ENCODE results near the gene VTI1B. TPM values are rescaled to one million over a fixed set of nuclear protein-coding genes. Genes with fewer than 3 reads are reported as not detected.
A peak's percentile ranks its signal among the peaks of the same experiment; 100 is the strongest.

VTI1B gene
- total RNA-seq, 4 donors from 2014 or later: 48.4 to 61.1 (median 56.2) TPM

GRCh38 chr14:67695394-67695949 is 21.0 kb upstream of the VTI1B start, which contains the start of gene RDH11:
Gene RDH11 (minus strand): TSS chr14:67695764. CDS start chr14:67695703, 61 bp downstream.
- H3K27me3 ChIP-seq: no peaks in the 10 kb centered on the region
- WGBS: 0% methylated on average over 22 of the region's 25 CpGs
- peak within 1 kb of the TSS; percentile 80 for H3K4me3 ChIP-seq
- peak; percentile 93 to 94 for DNase-seq (ENCODE audit: low spot score in 2 of 2)
- TF ChIP-seq CTCF (IDR thresholded peaks at IDR 0.05) (no peak), POLR2AphosphoS5 (IDR thresholded peaks at IDR 0.05) (peak in 2 of 3 donors; percentile 41 to 71), POLR2A (IDR thresholded peaks at IDR 0.05) (peak in 1 of 2 donors; percentile 16)
- no peaks in the 10 kb centered on the region for H3K9me3 ChIP-seq
- H3K27ac ChIP-seq: peak within 1 kb of the TSS; percentile 81
- peaks cover 11% of the 10 kb centered on the region for H3K36me3 ChIP-seq
- H3K4me1 ChIP-seq: peaks cover 9% of the 10 kb centered on the region

- Histone ChIP-seq H3K27ac (peak overlapping the region; percentile 81), H3K36me3 (peaks cover 17% of the 10 kb centered on the region), H3K27me3 (no peaks in the 10 kb centered on the region), H3K4me1 (peaks cover 9% of the 10 kb centered on the region), H3K9me3 (no peaks in the 10 kb centered on the region), H3K4me3 (peak overlapping the region; percentile 80)
- 1% methylated on average over 21 of the region's 21 CpGs for WGBS
- TF ChIP-seq POLR2A (IDR thresholded peaks at IDR 0.05) (no peak), CTCF (IDR thresholded peaks at IDR 0.05) (no peak)
- peak; percentile 72 to 79 for DNase-seq (ENCODE audit: low spot score in 2 of 2)
Observed at GRCh38 chr14:67694791-67695393, 20.5 kb upstream of the VTI1B start.

GRCh38 chr14:67690011-67690410 is 15.6 kb upstream of the VTI1B start:
- peaks cover 55% of the 10 kb centered on the region for H3K36me3 ChIP-seq
- H3K27me3 ChIP-seq: no peaks in the 10 kb centered on the region
- H3K4me1 ChIP-seq: peaks cover 9% of the 10 kb centered on the region
- no peak overlapping the region for H3K4me3 ChIP-seq
- H3K9me3 ChIP-seq: no peaks in the 10 kb centered on the region
- no peak overlapping the region for H3K27ac ChIP-seq
- DNase-seq (ENCODE audit: low spot score in 2 of 2): no peak
- WGBS: 93% methylated on average over 4 of the region's 4 CpGs
- TF ChIP-seq EP300 (IDR thresholded peaks at IDR 0.05) (no peak), POLR2A (IDR thresholded peaks at IDR 0.05) (no peak), CTCF (IDR thresholded peaks at IDR 0.05) (no peak)

GRCh38 chr14:67683842-67684241 is 9.4 kb upstream of the VTI1B start:
- H3K36me3 ChIP-seq: peaks cover 36% of the 10 kb centered on the region
- H3K4me3 ChIP-seq: no peak overlapping the region
- H3K4me1 ChIP-seq: no peaks in the 10 kb centered on the region
- H3K27me3 ChIP-seq: no peaks in the 10 kb centered on the region
- H3K27ac ChIP-seq: no peak overlapping the region
- TF ChIP-seq POLR2AphosphoS5 (IDR thresholded peaks at IDR 0.05) (no peak), EP300 (IDR thresholded peaks at IDR 0.05) (no peak), CTCF (IDR thresholded peaks at IDR 0.05) (no peak), POLR2A (IDR thresholded peaks at IDR 0.05) (no peak)
- no peak for DNase-seq (ENCODE audit: low spot score in 2 of 2)
- no peaks in the 10 kb centered on the region for H3K9me3 ChIP-seq

GRCh38 chr14:67680941-67681340 is 6.5 kb upstream of the VTI1B start:
- no peak overlapping the region for H3K27ac ChIP-seq
- H3K27me3 ChIP-seq: no peaks in the 10 kb centered on the region
- TF ChIP-seq EP300 (IDR thresholded peaks at IDR 0.05) (no peak), POLR2A (IDR thresholded peaks at IDR 0.05) (no peak), POLR2AphosphoS5 (IDR thresholded peaks at IDR 0.05) (no peak), CTCF (IDR thresholded peaks at IDR 0.05) (no peak)
- H3K4me3 ChIP-seq: no peak overlapping the region
- peaks cover 18% of the 10 kb centered on the region for H3K36me3 ChIP-seq
- 79% methylated on average over 2 of the region's 2 CpGs for WGBS
- no peaks in the 10 kb centered on the region for H3K4me1 ChIP-seq
- H3K9me3 ChIP-seq: no peaks in the 10 kb centered on the region
- DNase-seq (ENCODE audit: low spot score in 2 of 2): no peak
